ENCODE measurements around the gene CACFD1.

Gene CACFD1

DNA sequence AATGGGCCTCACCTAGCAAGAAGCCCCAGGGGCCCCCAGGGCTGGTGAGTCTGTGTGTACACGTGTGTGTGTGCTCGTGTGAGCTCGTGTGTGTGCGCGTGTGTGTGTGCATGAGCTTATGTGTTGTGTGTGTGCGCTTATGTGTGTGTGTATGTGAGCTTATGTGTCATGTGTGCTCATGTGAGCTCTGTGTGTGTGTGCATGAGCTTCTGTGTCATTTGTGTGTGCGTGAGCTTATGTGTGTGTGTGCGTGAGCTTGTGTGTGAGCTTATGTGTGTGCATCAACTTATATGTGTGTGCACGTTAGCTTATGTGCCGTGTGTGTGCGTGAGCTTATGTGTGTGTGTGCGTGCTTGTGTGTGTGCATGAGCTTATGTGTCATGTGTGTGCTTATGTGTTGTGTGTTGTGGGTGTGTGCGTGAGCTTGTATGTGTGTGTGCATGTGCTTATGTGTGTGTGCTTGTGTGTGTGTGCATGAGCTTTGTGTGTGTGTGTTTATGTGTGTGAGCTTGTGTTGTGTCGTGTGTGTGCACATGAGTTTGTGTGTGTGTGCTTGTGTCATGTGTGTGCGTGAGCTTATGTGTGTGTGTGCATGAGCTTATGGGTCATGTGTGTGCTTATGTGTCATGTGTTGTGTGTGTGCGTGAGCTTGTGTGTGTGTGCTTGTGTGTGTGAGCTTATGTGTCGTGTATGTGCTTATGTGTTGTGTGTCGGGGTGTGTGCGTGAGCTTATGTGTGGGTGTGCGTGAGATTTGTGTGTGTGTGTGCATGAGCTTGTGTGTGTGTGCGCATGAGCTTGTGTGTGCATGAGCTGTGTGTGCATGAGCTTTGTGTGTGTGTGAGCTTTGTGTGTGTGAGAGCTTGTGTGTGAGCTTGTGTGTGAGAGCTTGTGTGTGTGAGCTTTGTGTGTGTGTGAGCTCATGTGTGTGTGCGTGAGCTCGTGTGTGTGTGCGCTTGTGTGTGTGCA is 35.8 kb downstream of the CACFD1 start:
- H3K36me3 ChIP-seq (ENCODE audit: control insufficient read depth in 2 of 2, insufficient read depth in 2 of 2, low read length in 2 of 2) = no peaks in the 10 kb centered on the region
- H3K9me3 ChIP-seq (ENCODE audit: control insufficient read depth in 2 of 2, low read length in 2 of 2) = no peaks in the 10 kb centered on the region
- H3K9ac ChIP-seq (ENCODE audit: low read depth in 1 of 2, low read length in 2 of 2) = no peak overlapping the region
- H3K4me3 ChIP-seq (ENCODE audit: low read length in 2 of 2) = no peak overlapping the region
- peaks cover 2 to 14% of the 10 kb centered on the region in 2 donors for H3K4me1 ChIP-seq (ENCODE audit: control insufficient read depth in 2 of 2, insufficient read depth in 2 of 2, low read length in 2 of 2)
- peaks cover 1 to 6% of the 10 kb centered on the region in 2 donors for H3K27me3 ChIP-seq (ENCODE audit: control insufficient read depth in 2 of 2, insufficient read depth in 2 of 2, low read length in 2 of 2)
- H3K27ac ChIP-seq (ENCODE audit: low read depth in 2 of 2, low read length in 2 of 2) = no peak overlapping the region

DNA sequence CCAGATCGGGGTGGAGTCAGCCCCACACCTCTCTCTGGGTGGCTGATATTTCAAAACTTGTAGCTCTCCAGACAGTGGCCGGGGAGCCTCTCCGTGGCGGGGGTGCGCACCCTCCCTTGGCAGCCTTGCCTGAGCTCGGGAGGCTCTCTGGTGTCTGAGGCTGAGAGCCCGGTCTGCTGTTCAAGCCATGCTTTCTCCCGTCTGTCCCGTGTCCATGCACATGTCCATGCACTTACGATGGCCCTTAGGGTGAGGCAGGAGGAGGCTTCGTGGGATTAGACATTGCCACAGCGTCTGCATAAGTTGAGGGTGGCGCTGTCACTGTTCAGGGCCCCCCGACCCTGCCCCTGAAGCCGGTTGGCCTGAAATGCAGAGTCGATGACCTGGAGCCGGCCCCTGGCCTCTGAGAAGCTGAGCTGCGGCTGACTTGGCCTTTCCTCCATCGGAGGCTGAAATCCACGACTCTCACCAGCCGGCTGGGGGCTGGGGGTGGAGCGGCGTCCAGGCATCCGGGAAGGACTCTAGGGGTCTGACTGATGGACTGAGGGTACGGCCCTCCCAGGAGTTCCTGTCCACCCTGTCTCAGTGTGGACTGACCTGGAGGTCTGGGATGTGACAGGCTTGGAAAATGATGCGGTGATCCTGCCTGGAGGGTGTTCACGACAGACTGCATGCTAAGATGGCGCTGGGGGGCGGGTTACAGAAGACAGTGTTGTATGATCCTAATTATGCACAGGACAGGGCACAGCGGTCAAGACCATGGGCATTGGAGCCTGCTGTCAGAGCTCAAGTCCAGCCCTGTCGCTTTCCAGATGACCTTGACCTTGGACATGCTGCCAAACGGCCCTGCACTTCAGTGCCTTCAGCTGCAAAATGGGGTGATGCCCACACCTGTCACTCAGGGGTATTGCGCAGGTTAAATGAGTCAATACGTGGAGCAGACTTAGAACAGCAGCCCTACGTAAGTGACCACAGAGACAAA is 37.4 kb downstream of the CACFD1 start:
- peaks cover 1 to 6% of the 10 kb centered on the region in 2 donors for H3K27me3 ChIP-seq (ENCODE audit: control insufficient read depth in 2 of 2, insufficient read depth in 2 of 2, low read length in 2 of 2)
- H3K4me1 ChIP-seq (ENCODE audit: control insufficient read depth in 2 of 2, insufficient read depth in 2 of 2, low read length in 2 of 2) = peaks cover 2 to 14% of the 10 kb centered on the region in 2 donors
- H3K9me3 ChIP-seq (ENCODE audit: control insufficient read depth in 2 of 2, low read length in 2 of 2) = peaks cover 5 to 7% of the 10 kb centered on the region in 2 donors
- no peak overlapping the region for H3K27ac ChIP-seq (ENCODE audit: low read depth in 2 of 2, low read length in 2 of 2)
- no peaks in the 10 kb centered on the region for H3K36me3 ChIP-seq (ENCODE audit: control insufficient read depth in 2 of 2, insufficient read depth in 2 of 2, low read length in 2 of 2)
- no peak overlapping the region for H3K4me3 ChIP-seq (ENCODE audit: low read length in 2 of 2)
- H3K9ac ChIP-seq (ENCODE audit: low read depth in 1 of 2, low read length in 2 of 2) = no peak overlapping the region

DNA sequence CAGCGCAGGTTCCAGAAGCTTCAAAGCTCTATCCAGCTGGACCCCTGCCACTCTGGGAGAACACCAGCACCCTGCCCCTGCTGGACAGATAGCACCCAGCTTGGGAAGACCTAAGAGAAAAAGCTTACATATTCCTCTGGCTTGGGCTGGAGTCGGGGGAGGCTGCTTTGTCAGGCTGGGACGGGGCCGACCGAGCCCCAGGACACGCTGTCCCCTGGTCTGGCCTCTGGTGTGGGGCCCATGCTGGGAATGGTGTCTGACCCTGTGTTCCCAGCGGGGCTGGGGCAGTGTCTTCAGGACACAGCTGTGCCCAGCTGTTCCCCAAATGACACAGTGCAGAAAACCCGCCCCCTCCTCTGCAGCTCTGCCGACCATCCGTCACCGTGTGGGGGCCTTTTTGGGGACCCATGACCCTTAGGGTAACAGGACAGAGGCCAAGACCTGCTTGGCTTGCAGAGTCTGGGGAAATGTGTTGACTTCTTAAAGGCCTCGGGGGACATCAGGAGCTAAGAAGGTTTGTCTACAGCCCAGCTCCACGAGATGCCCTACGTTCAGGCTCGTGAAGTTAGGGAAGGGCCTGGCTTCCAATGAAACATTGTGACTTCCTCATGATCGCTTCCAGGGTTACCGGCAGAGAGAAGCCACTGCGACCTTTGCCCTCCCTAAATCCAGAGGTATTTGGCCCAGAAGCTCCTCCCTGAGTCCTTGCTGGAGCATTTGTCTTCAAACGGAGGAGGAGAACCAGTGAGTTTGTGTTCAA is 39.5 kb downstream of the CACFD1 start:
- Histone ChIP-seq H3K27ac (ENCODE audit: low read depth in 2 of 2, low read length in 2 of 2) (peak overlapping the region; percentile 6 to 37), H3K27me3 (ENCODE audit: control insufficient read depth in 2 of 2, insufficient read depth in 2 of 2, low read length in 2 of 2) (peaks cover 1 to 6% of the 10 kb centered on the region in 2 donors), H3K4me1 (ENCODE audit: control insufficient read depth in 2 of 2, insufficient read depth in 2 of 2, low read length in 2 of 2) (peaks cover 2 to 11% of the 10 kb centered on the region in 2 donors), H3K9ac (ENCODE audit: low read depth in 1 of 2, low read length in 2 of 2) (no peak overlapping the region), H3K36me3 (ENCODE audit: control insufficient read depth in 2 of 2, insufficient read depth in 2 of 2, low read length in 2 of 2) (no peaks in the 10 kb centered on the region), H3K4me3 (ENCODE audit: low read length in 2 of 2) (no peak overlapping the region), H3K9me3 (ENCODE audit: control insufficient read depth in 2 of 2, low read length in 2 of 2) (peaks cover 8% of the 10 kb centered on the region in 2 donors)

DNA sequence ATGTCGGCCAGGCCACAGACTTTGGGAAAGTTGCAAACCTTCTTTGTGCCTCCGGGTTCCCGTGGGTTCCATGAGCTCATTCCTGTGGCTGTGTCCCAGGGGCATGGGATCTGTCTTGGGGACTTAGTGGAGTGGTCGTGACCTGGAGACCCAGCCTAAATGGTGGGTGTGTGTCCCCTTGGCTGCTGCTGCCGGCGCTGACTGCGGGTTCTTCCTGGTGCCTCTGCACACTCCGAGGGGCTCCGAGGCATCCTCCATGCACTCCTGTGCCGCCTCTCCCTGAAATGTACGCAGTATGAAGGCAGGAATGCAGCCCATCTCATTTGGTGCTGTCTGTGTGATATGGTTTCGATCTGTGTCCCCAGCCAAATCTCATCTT is 40.1 kb downstream of the CACFD1 start:
- peaks cover 8% of the 10 kb centered on the region in 2 donors for H3K9me3 ChIP-seq (ENCODE audit: control insufficient read depth in 2 of 2, low read length in 2 of 2)
- peaks cover 1 to 6% of the 10 kb centered on the region in 2 donors for H3K27me3 ChIP-seq (ENCODE audit: control insufficient read depth in 2 of 2, insufficient read depth in 2 of 2, low read length in 2 of 2)
- peaks cover 2 to 11% of the 10 kb centered on the region in 2 donors for H3K4me1 ChIP-seq (ENCODE audit: control insufficient read depth in 2 of 2, insufficient read depth in 2 of 2, low read length in 2 of 2)
- no peak overlapping the region for H3K9ac ChIP-seq (ENCODE audit: low read depth in 1 of 2, low read length in 2 of 2)
- peak overlapping the region; percentile 6 to 37 for H3K27ac ChIP-seq (ENCODE audit: low read depth in 2 of 2, low read length in 2 of 2)
- H3K36me3 ChIP-seq (ENCODE audit: control insufficient read depth in 2 of 2, insufficient read depth in 2 of 2, low read length in 2 of 2) = no peaks in the 10 kb centered on the region
- no peak overlapping the region for H3K4me3 ChIP-seq (ENCODE audit: low read length in 2 of 2)

DNA sequence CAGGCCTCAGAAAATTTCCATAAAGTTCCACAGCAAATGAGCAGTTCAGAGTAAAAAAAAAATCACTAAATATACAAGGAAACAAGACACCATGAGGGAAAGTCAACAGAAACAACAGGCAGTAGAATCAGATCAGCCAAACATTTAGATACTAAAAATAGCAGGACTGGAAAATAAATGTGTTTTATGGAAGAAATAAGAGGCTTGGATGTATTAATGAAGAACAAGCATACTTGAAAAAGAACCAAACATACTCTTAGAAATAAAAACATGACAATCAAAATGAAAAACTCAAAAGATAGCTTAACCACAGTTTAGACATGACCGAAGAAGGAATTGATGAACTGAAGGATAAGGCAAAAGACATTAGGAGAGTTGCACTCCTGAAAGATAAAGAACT is 42.3 kb downstream of the CACFD1 start:
- Histone ChIP-seq H3K27ac (ENCODE audit: low read depth in 2 of 2, low read length in 2 of 2) (no peak overlapping the region), H3K4me3 (ENCODE audit: low read length in 2 of 2) (no peak overlapping the region), H3K36me3 (ENCODE audit: control insufficient read depth in 2 of 2, insufficient read depth in 2 of 2, low read length in 2 of 2) (no peaks in the 10 kb centered on the region), H3K9ac (ENCODE audit: low read depth in 1 of 2, low read length in 2 of 2) (no peak overlapping the region), H3K4me1 (ENCODE audit: control insufficient read depth in 2 of 2, insufficient read depth in 2 of 2, low read length in 2 of 2) (peaks cover 0 to 14% of the 10 kb centered on the region in 2 donors), H3K27me3 (ENCODE audit: control insufficient read depth in 2 of 2, insufficient read depth in 2 of 2, low read length in 2 of 2) (peaks cover 1 to 3% of the 10 kb centered on the region in 2 donors), H3K9me3 (ENCODE audit: control insufficient read depth in 2 of 2, low read length in 2 of 2) (peaks cover 8% of the 10 kb centered on the region in 2 donors)

DNA sequence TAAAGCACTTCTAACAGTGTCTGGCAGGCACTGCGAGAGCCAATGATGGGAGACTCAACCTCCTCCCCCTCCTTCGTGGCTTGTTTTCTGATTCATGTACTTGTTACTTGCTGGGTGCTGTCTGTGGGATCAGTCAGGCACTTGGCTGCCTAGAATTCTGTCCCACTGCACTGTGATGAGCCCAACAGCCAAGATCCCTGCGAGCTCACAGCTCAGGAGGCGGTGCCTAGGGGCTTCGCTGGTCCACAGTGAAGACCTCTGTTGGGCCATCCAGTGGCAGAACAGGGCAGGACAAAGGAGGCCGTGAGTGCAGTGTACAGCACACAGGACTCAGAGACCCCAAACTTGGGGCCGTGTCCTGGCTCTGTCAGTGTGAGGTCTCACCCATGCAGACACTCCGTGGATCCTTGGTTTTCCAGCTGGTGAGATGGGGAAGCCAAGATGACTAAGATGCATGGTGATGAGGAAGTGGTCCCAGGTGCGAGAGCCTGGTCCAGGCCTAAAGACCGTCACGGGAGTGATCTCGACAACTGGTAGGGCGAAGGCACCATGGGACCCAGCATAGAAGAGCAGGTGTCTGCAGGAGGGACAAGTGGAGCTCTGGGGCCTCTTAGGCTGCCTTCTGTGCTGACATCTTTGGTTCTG is 45.5 kb downstream of the CACFD1 start:
- H3K9ac ChIP-seq (ENCODE audit: low read depth in 1 of 2, low read length in 2 of 2) = no peak overlapping the region
- H3K27ac ChIP-seq (ENCODE audit: low read depth in 2 of 2, low read length in 2 of 2) = peak overlapping the region in 1 of 2 donors; percentile 4
- H3K4me3 ChIP-seq (ENCODE audit: low read length in 2 of 2) = no peak overlapping the region

DNA sequence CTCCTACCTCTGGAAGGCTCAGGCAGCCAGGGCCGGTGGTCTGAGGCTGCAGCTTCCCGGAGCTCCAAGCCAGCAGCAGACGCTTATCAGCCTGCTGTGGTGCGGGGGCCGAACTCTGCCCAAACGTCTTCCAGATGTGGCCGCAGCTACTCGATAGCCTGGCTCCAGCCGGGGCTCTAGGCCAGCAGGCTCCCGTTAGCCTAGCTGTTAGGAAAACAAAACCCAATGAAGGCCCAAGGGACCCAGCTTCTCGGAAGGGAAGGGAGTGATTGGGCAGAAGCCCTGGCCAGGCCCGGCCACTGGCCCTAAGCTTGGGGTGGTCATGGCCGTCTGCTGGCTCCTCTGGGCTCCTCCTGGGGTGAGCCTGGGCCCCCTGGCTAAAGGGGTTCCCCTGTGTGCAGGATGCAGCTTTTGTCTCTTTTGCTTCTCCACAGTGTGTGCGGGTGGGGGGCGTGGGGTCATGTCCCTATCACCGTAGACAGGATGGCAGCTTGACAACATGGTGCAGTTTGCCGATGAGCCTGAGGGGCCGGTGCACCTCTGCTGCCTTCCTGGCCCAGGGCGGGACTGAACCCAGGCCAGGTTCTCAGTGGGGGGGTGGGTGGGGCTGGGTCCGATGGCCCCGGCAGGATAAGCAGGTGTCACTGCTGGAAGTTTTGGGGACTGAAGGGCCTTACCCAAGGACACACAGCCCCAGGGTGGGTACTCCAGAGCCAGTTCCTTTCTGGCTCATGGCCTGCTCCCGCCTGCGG is 46.3 kb downstream of the CACFD1 start:
- peak overlapping the region in 1 of 2 donors; percentile 4 for H3K27ac ChIP-seq (ENCODE audit: low read depth in 2 of 2, low read length in 2 of 2)
- no peaks in the 10 kb centered on the region for H3K36me3 ChIP-seq (ENCODE audit: control insufficient read depth in 2 of 2, insufficient read depth in 2 of 2, low read length in 2 of 2)
- peaks cover 3 to 4% of the 10 kb centered on the region in 2 donors for H3K27me3 ChIP-seq (ENCODE audit: control insufficient read depth in 2 of 2, insufficient read depth in 2 of 2, low read length in 2 of 2)
- peaks cover 8% of the 10 kb centered on the region in 2 donors for H3K9me3 ChIP-seq (ENCODE audit: control insufficient read depth in 2 of 2, low read length in 2 of 2)
- H3K9ac ChIP-seq (ENCODE audit: low read depth in 1 of 2, low read length in 2 of 2) = no peak overlapping the region
- H3K4me1 ChIP-seq (ENCODE audit: control insufficient read depth in 2 of 2, insufficient read depth in 2 of 2, low read length in 2 of 2) = peaks cover 11 to 14% of the 10 kb centered on the region in 2 donors
- H3K4me3 ChIP-seq (ENCODE audit: low read length in 2 of 2) = no peak overlapping the region

More for the DNA sequence above, 45.5 kb downstream of the CACFD1 start:
- H3K4me1 ChIP-seq (ENCODE audit: control insufficient read depth in 2 of 2, insufficient read depth in 2 of 2, low read length in 2 of 2) = peaks cover 11 to 14% of the 10 kb centered on the region in 2 donors
- no peaks in the 10 kb centered on the region for H3K36me3 ChIP-seq (ENCODE audit: control insufficient read depth in 2 of 2, insufficient read depth in 2 of 2, low read length in 2 of 2)
- peaks cover 8% of the 10 kb centered on the region in 2 donors for H3K9me3 ChIP-seq (ENCODE audit: control insufficient read depth in 2 of 2, low read length in 2 of 2)
- peaks cover 3 to 4% of the 10 kb centered on the region in 2 donors for H3K27me3 ChIP-seq (ENCODE audit: control insufficient read depth in 2 of 2, insufficient read depth in 2 of 2, low read length in 2 of 2)

DNA sequence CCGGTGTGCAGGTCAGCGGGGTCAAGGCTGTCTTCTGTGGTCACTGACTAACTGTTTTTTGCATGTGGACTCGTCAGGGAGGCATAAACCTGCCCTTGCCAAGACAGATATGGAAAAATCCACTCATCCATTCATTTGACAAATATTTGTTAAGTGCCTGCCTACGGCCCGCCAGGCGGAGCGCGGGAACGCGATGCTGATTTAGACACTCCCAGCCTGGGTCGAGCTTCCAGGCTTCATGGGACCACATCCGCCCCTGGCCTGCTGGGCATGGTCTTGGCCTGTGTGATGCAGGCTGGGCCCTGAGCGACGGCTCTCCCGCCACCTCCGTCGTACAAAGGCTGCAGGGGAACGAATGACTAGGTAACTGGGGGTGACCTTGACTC is 46.9 kb downstream of the CACFD1 start:
- Histone ChIP-seq H3K4me1 (ENCODE audit: control insufficient read depth in 2 of 2, insufficient read depth in 2 of 2, low read length in 2 of 2) (peaks cover 11 to 14% of the 10 kb centered on the region in 2 donors), H3K27ac (ENCODE audit: low read depth in 2 of 2, low read length in 2 of 2) (no peak overlapping the region), H3K36me3 (ENCODE audit: control insufficient read depth in 2 of 2, insufficient read depth in 2 of 2, low read length in 2 of 2) (no peaks in the 10 kb centered on the region), H3K9me3 (ENCODE audit: control insufficient read depth in 2 of 2, low read length in 2 of 2) (peaks cover 5 to 6% of the 10 kb centered on the region in 2 donors), H3K4me3 (ENCODE audit: low read length in 2 of 2) (no peak overlapping the region), H3K9ac (ENCODE audit: low read depth in 1 of 2, low read length in 2 of 2) (no peak overlapping the region), H3K27me3 (ENCODE audit: control insufficient read depth in 2 of 2, insufficient read depth in 2 of 2, low read length in 2 of 2) (peaks cover 3 to 4% of the 10 kb centered on the region in 2 donors)

Measured in mucosa of rectum (tissue), 2 donors.